NCI-H2227 treated with DMSO at 0.1 percent for 48 hours (cell line): ENCODE results near the gene FBP1.

Experiments
- DNase-seq: peaks from one replicate; lab custom pipeline; 2025; lab: John Stamatoyannopoulos, UW

The FBP1 gene

DNA sequence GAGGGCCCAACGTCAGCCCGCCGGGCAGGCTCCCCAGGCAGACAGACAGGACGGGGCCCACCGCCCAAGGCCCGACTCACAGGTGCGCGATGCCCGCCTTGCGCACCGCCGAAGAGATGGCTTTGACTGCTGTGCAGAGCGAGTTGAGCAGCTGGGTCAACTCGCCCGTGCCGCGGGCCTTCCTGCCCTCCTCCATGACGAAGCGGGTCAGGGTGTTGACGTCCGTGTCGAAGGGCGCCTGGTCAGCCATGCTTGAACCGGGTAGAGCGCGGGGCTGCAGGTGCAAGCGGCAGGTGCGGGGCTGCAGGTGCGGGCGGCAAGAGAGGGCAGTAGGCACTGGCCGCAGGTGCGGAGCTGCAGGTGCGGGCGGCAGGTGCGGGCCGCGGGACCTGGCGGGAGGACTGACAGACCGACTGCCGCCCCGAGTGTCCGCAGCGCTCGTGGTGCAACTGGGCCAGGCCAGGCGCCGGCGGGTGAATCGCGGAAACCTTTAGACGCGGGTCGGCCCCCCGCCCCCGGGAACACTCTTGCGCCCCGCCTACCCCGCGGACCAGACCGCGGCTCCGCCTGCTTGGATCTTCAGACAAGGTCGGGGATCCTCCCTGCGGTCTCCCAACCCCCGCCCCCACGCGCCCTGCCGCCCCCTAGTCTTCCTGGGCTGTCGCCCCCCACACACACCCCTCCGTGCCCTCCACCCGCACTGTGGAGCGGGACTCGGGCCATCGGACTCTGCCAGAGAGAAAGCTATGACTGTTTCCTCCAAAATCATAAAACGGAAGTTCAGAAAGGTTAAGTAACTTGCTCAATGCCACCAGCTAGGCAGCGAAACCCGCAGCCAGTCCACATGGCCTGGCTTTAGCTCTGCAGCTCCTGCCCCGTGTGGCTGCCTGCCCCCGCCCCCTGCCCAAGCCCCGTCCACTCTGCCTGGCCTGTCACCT, at the start of gene FBP1:
Gene FBP1 (minus strand): TSS at position 458 of the 938 bp plus-strand sequence. CDS start 208 bp downstream, at position 250.
- no peak for DNase-seq

DNA sequence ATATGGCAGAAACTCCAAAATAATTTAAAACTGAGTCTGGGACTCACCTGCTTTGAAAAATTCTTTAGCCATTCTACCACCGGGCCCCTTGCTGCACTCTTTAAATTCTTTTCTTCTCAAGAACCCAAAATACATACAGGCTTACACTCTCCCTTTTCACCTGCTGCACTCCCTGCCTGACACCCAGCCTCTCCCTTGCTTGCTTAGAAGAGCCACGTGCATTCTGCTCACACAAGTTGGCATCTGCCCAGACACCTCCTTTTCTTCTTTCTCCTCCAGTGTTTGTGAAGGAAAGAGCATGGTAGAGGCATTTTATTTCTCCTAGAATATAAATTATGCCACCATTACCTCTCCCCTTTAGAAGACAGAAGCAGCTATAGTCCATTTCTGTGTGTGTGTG, 48.1 kb upstream of the FBP1 start:
- DNase-seq, result no peak

DNA sequence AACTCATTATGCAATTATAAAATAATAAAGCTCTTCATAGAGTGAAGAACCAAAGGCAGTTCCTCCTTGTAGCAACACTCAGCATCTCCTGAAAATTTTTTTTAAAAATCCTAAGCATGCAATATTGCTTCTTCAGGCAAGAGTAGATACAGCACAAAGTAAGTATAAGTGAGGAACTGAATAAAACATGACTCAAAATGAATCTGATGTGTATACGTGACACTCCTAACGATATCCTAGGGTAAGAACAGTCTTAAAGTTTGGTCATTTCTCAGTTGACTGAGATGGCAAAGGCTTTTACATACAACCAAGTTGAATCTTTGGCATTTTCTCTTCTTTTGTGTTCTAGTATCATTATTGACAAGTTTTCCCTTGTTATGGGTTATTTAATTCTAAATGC, 46.0 kb upstream of the FBP1 start:
- no peak for DNase-seq

DNA sequence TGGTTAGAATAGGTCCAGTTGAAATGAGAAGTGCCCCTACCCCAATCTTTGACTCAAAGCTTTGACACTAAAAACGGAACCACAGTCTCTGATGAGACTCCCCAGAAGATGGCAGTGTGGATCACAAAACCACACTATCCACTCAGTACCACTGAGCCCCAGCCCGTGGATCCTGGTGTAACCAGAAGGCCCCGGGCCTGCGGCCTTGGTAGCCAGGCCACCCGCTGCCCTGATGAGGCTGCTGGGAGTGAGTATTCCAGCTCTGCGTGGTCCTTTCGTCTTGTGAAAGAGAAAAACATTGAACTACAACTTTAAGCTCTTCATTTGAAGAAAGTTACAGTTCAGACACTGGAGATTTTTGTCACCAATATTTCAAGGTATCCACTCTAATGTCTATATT, 42.2 kb upstream of the FBP1 start:
- DNase-seq, result peak; percentile 51

DNA sequence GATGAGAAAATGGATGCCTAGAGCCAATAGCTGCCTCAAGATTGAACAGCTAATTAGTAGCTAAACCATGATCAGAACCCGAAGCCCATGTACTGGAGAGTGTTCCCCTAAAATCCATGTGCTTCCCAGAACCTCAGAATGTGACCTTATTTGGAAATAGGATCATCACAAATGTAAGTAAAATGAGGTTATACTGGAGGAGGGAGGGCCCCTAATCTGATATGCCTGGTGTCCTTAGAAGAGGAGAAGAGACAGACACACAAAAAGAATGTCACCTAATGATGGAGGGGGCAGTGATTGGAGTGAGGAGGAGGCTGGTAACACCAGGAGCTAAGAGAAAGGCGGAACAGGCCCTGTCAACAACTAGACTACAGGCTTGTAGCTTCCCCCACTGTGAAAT, 41.3 kb upstream of the FBP1 start:
- no peak for DNase-seq

- DNase-seq, result no peak
Measured at GRCh38 chr9:94680020-94680419, 40.7 kb upstream of the FBP1 start.

- DNase-seq, result no peak
Measured at GRCh38 chr9:94679587-94679986, 40.3 kb upstream of the FBP1 start.

DNA sequence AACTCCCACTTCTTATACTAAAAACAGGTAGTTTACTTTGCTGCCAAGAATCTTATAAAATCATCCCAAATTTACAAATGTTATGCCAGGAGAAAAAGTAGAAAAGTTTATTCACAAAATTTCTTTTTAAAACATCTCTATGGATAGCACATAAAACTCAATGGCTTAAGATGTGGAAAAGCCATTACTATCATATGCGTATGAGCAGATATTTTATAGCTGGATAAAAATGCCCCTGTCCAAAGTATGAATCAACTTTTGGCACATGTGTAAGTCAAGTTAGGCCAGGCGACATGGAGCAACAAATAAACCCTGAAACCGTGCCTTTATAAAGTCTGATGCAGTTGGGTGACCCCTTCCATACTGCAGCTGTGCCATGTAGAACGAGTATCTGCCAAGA, 38.6 kb upstream of the FBP1 start:
- no peak for DNase-seq

DNA sequence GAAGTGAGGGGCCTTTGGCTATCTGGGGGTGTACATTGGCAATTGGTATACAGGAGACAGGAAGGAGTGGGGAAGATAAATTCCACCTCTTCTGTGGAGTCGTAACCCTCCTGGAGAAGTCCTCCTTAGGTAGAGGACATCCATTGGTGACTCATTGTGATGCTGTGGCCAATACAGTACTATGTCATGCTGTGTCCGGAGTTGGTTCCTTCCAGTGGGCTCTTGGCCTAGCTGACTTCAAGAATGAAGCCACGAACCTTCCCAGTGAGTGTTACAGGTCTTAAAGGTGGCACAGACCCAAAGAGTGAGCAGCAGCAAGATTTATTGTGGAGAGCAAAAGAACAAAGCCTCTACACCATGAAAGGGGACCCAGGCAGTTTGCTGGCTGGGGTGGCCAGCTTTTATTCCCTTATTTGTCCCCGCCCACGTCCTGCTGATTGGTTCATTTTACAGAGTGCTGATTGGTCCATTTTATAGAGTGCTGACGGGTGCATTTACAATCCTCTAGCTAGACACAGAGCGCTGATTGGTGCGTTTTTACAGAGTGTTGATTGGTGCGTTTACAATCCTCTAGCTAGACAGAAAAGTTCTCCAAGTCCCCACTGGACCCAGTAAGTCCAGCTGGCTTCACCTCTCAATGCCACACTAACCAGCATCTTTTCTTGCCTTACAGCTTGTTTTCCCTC, 37.3 kb upstream of the FBP1 start:
- no peak for DNase-seq

DNA sequence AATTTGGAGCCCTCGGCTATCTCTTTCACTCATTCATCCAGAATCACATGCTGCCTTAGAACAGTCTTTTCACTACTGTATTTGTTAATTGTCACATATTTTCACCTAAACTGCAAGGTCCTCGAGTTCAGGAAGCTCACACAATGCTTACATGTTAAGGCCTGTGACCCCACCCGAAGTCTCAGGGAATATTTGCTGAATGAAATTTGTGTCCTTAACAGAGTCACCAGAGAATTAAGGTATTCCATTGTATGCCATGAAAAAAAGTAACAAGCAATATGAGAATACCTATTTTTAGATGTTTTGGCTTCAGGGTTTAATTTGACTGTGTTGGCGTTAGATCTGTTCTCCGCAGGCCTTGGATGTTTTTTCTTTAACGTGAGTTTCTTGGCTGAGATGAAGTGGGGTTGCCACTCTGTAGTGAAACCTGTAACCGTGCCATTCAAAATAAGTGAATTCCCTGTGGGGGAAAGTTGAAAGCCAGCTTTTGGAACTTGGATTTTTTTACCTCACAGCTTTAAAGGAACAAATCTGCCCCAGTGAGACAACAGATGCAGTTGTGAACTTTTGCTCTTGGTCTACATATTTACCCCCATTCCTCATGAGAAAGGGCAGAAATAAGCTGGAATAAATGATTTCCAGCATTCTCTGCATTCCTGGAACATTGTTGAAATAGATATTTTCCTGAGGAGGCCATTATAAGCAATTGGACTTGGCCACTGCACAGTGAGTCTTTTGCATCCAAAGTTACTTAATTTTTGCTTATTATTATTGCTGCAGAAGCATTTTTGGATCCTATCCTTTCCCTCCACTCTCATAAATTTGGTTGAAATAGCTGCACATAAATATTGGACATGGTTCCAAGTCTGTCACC, 35.9 kb upstream of the FBP1 start:
- DNase-seq, result no peak

GRCh38 chr9:94672811-94673487, 33.6 kb upstream of the FBP1 start:
- DNase-seq, result no peak

DNA sequence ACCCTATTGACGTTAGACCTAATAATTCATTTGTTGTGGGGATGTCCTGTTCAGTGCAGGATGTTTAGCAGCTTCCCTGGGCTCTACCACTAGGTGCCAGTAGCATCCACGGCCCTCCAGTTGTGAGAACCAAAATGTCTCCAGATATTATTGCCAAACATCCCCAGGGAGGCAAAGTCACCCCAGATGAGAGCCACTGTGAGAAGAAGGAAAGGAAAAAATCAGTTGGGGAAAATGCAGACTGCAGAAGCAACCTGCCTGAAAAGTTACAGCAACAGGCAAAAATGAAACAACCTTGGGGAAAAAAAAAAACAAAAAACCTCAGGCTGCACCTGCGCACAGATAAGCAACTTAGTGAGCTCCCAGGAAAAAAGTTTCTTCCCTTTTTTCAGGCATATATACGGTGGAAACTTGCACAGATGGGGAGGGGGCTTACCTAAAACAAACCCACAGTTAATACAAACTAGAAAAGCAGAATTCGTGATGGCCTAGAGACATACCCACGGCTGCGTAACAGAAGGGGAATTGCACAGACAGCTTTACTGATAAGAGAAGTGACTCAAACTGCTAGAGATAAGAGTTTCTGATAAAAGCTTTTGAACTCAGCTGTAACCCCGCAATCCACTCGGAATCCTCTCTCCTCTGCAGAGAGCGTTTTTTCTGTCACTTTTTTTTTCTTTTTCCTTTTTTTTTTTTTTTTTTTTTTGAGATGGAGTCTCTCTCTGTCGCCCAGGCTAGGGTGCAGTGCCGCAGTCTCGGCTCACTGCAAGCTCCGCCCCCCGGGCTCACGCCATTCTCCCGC, 29.8 kb upstream of the FBP1 start:
- DNase-seq, result peak; percentile 30

GRCh38 chr9:94668418-94668927, 29.2 kb upstream of the FBP1 start:
- DNase-seq, result no peak

- DNase-seq, result no peak
Measured at GRCh38 chr9:94666364-94667099, 27.2 kb upstream of the FBP1 start.

DNA sequence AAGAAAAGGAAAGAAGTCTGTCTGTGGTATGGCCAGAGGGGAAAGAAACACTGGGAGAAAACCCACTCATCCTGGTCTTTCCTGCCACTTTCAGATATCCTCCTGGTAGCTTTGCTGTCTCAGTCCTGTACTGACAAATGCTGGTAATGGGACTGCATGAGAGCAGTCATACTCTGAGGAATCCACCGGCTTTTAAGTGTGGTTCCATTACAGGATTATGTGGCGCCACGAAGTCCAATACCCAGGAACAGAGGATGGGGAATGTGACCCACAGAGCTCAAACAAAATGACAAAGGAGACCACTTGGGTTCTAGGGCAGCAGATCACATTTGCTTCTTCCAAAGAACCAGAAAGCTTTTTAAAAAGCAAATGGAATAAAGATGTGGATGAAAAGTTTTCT, 26.3 kb upstream of the FBP1 start:
- no peak for DNase-seq

GRCh38 chr9:94664801-94665200, 25.5 kb upstream of the FBP1 start:
- no peak for DNase-seq

DNA sequence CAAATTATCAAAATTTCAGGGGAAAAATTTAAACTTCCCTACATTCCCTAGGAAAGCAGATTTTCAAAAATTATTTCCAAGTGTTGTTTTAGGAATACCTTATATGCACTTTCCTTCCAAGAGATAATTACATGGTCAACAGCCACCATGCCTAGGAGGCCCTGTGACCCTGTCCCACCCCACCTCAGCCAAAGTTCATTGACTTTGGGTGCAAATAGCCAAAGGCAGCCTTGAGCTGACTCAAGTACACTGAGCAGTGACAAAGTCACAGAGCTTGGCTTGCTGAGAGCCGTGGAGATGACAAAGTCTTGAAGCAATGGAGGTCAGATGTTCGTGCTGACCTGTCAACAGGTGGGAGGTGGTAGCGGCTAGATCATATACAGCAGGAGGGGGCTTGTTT, 24.3 kb upstream of the FBP1 start:
- no peak for DNase-seq

GRCh38 chr9:94663140-94663539, 23.8 kb upstream of the FBP1 start:
- no peak for DNase-seq

DNA sequence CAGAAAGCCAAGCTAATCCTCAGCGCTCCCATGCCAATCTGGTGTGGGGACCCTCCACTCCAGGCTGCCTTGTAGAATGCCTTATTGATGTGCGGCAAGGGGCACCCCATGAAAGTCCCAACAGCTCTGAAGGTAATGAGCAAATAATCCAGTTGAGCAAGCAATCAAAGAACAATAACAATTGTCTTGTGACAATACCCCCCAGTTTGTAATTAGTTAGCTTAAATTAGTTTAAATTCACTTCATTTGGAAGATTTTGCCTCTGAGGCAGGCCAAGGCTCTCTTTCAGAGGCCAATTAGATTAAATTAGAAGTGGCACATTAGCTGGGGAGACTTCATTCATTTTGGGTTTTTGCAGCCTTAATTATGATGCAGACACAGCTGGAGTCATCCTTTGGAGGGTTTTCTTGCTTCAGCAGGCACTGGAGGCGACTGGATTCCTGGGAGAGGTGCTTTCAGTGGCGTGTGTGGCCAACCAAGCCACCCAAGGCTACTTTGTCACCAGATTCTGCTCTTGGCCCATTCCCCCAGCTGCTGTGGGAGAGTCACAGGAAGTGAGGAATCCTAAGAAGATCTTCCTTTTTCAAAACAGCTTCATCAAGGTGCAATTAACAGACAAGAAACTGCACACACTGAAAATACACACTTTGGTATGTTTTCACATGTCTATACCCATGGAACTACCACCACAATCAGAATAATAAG, 17.9 kb upstream of the FBP1 start:
- DNase-seq, result no peak
